GM10266 (cell line): ENCODE results near the gene CCDC71.

Experiments
- DNase-seq: peaks from one replicate; pipeline ENCODE4 v3.0.0; 2012; ENCODE audit errors: extremely low spot score
- TF ChIP-seq, protein P1 (sequence below): IDR thresholded peaks from 2 replicates; pipeline ENCODE4 v1.5.1; 2012; ENCODE audit warnings: mild to moderate bottlenecking, low read depth; ENCODE audit not compliant: control insufficient read depth, insufficient read depth; ENCODE audit errors: missing control alignments

CCDC71 gene

GRCh38 chr3:49165771-49166751, at the start of gene CCDC71:
Gene CCDC71 (minus strand): TSS chr3:49166331. CDS start chr3:49164208, 2,123 bp downstream.
- TF ChIP-seq, protein P1, sequence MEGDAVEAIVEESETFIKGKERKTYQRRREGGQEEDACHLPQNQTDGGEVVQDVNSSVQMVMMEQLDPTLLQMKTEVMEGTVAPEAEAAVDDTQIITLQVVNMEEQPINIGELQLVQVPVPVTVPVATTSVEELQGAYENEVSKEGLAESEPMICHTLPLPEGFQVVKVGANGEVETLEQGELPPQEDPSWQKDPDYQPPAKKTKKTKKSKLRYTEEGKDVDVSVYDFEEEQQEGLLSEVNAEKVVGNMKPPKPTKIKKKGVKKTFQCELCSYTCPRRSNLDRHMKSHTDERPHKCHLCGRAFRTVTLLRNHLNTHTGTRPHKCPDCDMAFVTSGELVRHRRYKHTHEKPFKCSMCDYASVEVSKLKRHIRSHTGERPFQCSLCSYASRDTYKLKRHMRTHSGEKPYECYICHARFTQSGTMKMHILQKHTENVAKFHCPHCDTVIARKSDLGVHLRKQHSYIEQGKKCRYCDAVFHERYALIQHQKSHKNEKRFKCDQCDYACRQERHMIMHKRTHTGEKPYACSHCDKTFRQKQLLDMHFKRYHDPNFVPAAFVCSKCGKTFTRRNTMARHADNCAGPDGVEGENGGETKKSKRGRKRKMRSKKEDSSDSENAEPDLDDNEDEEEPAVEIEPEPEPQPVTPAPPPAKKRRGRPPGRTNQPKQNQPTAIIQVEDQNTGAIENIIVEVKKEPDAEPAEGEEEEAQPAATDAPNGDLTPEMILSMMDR = no peak
- peak; percentile 96 for DNase-seq

- no peak for DNase-seq
- TF ChIP-seq, protein P1 = no peak
Observed at GRCh38 chr3:49213998-49214397, 47.9 kb upstream of the CCDC71 start.

DNA sequence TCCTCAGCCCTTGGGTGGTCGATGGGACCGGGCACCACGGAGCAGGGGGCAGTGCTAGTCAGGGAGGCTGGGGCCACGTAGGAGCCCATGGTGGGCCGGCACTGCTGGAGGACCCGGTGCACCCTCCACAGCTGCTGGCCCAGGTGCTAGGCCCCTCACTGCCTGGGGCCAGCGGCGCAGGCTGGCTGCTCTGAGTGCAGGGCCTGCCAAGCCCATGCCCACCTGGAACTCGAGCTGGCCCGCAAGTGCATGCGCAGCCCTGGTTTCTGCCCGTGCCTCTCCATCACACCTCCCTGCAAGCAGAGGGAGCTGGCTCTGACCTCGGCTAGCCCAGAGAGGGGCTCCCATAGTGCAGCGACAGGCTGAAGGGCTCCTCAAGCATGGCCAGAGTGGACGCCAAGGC, 47.4 kb upstream of the CCDC71 start:
- no peak for DNase-seq
- TF ChIP-seq, protein P1 = no peak

- DNase-seq = peak; percentile 5
- TF ChIP-seq, protein P1 = no peak
Observed at GRCh38 chr3:49199900-49200281, 33.8 kb upstream of the CCDC71 start.

DNA sequence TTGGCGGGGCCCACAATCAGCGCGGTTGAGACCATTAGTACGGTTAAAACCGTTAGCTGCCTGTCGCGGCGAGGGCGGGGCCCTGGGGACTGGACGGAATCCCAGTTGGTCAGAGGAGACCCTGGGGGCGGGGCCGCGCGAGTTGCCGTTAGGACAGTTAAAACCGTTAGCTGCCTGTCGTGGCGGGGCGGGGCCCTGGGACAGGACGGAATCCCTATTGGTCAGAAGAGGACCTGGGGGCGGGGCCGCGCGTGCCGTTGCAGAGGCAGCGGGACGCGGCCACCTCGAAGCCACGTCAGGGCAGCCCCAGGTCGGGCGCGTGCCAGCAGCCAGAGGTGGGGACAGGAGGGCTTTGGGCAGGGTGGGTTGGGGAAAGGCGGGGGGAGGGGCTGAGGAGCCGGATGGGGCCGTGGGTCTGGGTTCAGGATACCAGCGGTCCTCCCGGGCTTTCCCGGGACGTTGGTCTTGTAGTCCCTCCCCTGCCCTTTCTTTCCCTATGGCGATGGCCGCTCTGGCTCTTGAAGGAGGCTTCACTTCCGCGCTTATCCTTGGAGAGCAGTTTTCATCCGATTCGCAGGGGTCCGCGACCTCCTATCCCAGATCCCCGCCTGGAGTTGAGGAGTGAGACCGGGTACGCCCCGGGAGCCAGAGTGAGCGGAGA, 33.2 kb upstream of the CCDC71 start:
- peak; percentile 8 for DNase-seq
- TF ChIP-seq, protein P1 = no peak

DNA sequence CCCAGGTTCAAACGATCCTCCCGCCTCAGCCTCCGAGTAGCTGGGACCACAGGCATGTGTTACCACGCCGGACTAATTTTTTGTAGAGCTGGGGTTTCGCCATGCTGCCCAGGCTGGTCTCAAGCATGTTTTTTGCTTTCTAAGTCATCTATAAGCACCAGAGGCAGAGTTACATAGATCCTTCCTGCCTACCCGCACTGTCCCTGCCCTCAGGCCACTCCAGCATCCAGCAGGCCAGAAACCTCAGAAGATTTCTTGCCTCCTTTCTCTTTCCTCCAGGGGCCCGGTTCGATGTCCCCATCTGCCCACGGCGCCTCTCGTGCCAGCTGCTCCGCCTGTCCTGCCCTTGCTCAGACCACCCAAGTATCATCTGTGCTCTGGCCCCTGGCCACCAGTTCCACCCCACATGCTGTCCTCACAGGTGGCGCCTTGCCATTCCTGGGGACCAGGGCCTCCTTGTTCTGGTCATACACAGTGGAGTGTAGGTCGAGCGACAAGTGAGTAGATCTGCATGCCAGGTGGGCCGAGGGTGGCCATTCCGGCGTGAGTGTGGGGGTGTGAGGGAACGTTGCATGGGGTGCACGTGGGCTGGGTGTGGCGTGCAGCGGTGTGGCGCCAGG, 32.6 kb upstream of the CCDC71 start:
- peak; percentile 6 for DNase-seq
- TF ChIP-seq, protein P1 = no peak
